NCI-H345 treated with DMSO at 0.1 percent for 48 hours (cell line): ENCODE measurements around the gene HOXD10.

Experiments used
- DNase-seq: peaks from one replicate; lab custom pipeline; 2025; ENCODE audit not compliant: unreplicated experiment; lab: John Stamatoyannopoulos, UW

The HOXD10 gene

DNA sequence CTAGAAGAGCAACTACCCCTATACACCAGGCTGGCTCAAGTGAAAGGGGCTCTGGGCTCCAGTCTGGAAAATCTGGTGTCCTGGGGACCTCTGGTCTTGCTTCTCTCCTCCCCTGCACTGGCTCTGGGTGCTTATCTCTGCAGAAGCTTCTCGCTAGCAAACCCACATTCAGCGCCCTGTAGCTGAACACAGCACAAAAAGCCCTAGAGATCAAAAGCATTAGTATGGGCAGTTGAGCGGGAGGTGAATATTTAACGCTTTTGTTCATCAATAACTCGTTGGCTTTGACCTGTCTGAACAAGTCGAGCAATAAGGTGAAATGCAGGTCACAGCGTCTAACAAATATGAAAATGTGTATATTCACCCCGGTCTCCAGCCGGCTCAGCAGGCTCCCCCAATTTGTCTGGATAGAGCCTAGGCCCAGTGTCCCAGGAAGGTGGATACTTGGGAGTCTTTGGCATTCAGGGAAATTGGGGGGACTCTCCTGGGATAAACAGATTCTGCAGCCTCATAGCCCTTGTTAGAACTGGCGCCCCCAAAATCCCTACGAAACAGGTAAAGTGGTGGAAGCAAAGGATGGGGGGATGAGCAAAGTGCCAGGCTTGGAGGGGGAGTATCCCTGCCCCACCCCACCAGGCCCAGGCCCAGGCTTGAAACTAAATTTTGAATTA is 32.3 kb downstream of the HOXD10 start:
- DNase-seq: no peak

DNA sequence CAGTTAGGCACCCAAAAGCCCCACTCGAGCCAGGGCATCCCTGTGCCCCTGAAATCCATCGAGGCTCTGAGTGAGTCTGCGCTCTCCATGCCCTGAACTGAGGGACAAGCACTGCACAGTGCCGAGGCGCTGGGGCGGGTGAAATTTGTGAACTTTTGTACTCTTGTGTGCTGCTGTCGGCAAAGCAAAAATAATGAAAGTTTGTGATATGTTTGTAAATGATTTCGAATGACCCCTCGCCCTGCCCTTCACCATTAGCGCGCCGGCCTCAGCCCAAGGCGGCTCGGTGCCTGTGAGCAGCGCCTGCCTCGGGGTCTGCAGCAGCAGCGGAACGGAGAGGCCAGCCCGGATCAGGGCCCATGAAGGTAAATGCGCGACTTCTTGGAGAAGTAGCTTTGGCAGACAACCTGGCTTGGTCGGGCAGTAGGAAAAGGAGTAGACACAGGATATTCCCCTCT is 32.9 kb downstream of the HOXD10 start:
- no peak for DNase-seq

DNA sequence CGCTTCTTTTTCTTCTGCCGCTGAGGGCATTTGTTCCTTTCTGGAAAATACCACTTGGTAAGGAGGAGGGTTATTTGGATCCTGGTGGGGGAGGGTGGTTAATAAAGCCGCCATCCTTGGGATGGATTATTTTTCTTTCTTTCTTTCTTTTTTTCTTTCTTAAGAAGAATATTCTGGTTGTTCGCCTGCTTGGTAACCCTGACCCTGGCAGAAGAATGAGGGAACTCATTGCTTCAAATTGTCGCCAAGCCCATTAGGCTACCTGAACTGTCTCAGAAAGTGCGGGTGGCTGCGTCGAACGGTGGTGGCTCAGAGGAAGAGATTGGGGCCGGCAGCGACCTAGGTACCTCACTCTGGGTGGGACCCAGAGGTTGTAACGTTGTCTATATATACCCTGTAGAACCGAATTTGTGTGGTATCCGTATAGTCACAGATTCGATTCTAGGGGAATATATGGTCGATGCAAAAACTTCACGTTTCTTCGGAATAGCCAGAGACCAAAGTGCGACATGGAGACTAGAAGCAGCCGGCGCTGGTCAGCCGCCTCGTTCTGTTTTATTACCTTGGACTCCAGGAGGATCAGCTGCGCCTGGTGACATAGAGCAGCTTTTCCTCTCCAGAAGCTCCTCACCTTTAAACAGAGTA is 33.5 kb downstream of the HOXD10 start:
- no peak for DNase-seq

DNA sequence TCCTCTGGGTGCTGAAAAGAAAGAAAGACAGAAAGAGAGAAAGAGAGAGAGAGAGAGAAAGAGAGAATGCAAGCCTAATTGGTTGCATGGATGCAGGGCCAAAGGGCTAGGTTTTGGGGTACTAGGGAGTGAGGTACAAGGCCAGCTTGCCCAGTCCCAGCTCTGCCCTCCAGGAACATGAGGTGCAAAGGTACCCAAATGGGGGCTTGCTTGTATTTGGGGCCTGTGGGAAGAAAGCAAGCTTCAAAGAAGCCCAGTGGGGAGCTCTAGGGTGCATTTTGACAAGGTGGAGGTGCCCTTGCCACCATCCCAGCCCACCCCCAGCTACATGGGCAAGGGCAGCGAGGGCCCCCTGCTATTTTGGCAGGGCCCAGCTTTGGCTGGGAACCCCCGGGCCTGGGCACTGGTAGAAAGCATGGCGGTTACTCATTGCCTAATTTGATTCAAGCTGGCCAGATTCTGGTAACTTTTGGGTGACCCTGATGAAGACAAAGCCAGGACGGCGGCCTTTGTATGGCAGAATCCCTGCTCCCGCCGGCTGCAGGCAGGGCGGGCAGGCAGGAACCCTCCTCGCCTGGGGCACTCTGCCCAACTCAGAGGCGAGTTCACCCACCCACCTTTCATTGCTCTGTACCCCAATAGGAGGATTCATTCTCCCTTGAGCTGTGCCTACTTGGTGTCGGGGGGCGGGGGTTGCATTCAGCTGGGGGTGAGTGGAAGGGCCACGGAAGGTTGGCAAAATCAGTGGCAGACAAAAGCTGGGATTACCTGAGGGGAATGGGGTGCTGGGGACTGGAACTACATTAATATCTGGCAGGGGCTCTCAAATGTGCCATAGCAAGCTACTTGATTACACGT is 34.2 kb downstream of the HOXD10 start:
- no peak for DNase-seq

DNA sequence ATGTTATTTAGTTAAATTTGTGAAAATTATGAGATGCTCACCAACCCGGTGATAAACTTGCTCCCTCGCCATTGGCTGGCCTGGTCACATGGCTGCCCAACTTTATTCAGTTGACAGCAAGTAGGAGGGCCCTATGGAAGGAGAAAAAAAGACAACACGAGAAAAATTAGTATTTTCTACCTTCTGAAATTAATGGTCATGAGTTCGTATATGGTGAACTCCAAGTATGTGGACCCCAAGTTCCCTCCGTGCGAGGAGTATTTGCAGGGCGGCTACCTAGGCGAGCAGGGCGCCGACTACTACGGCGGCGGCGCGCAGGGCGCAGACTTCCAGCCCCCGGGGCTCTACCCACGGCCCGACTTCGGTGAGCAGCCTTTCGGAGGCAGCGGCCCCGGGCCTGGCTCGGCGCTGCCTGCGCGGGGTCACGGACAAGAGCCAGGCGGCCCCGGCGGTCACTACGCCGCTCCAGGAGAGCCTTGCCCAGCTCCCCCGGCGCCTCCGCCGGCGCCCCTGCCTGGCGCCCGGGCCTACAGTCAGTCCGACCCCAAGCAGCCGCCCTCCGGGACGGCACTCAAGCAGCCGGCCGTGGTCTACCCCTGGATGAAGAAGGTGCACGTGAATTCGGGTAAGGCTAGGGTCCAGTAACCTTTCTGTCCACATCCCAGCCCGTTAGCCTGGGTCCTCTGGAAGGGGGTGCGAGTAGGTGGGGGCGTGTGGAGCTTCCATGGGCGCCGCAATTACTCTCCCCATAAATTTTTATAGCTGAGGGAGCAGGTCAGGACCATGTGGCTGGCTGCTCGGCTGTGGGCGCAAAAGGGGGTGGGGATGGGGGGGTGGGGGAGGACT is 35.1 kb downstream of the HOXD10 start, which contains the start of gene HOXD4:
HOXD4 (plus strand) TSS at position 109 of the 846 bp plus-strand sequence; CDS start at position 193, 84 bp downstream.
- DNase-seq: peak; percentile 29

DNA sequence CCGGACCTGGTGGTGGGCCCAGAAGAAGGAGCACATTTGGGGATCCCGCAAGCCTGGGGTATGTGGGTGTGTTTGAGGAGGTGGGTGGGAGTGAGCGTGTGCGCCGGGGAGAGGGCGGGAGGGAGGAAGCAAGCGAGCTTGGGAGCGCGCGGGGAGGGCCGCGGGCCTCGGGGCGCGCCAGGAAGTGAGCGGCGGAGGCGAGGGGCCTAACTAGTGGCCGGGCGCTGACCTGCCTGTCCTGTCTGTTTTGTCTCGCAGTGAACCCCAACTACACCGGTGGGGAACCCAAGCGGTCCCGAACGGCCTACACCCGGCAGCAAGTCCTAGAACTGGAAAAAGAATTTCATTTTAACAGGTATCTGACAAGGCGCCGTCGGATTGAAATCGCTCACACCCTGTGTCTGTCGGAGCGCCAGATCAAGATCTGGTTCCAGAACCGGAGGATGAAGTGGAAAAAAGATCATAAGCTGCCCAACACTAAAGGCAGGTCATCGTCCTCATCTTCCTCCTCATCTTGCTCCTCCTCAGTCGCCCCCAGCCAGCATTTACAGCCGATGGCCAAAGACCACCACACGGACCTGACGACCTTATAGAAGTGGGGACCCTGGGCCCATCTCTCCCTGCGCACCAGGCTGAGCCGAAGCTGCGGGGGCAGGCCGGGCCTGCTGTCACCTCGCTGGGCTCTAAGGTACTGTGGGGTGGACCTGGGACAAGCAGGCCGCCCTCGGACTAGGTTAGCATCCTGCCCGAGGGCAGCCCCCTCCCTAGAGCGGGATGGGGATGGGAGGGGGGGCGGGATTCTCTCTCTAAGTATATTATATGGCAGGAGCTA is 36.0 kb downstream of the HOXD10 start:
- DNase-seq: no peak

DNA sequence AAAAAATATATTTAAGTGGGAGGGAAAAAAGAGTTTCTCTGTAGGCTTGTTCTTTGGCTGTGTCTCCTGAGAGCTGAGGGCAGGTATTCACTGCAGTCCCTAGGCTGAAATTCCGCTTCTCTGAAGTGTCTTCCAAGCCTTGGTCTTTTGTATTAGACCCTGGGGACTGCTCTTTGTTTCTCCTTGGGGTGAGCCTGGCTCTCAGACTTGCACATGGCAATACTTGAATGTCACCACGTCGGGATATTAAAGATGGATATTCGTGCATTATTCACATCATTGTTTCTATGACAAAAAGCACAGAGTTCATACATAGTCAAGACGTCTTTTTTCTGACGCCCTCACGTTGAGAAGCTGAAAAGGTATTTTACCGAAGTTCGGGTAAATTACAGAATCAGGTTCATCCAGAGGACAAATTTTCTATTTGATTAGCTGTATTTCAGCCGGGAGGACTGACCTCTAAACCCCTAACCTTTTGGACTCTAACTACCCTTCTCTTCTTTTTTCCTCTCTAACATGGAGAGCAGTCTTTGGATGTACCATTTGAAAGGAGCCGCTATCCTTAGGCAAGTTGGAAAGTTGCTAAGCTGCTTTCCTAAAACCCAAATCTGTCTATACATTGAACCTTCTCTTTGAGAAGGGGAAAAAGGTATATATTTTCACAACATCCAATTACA is 38.1 kb downstream of the HOXD10 start:
- no peak for DNase-seq

DNA sequence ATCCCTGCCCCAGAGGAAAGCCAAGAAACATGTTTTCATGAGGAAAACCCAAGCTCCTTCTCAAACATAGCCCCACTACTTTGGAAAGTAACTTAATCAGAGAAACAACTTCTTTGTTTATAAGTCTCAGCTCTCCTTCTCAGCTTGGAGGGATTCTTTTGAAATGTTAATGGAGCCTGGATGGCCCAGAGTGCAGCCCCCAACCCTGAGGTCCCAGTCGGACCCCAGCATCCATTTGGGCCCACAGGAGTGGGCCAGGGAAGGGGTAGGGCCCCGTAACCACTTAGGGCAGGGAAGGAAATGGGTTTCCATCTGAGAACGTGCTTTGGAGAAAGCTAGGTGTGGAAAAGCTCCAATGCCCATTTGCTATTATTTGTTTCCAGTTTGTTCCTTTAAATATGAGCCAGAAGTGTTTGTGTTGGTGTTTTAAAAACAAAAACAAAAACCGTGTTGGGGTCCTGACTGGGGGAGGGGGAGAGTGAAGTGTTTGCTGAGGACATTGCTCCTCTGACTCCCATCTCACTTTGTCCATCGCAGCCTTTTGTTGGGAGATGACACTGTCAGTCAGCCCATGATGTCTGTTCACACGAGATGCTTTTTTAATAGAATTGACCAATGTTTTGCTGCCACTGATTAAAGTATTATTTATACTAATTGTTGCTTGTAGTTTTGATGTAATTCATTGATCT is 38.9 kb downstream of the HOXD10 start:
- no peak for DNase-seq

DNA sequence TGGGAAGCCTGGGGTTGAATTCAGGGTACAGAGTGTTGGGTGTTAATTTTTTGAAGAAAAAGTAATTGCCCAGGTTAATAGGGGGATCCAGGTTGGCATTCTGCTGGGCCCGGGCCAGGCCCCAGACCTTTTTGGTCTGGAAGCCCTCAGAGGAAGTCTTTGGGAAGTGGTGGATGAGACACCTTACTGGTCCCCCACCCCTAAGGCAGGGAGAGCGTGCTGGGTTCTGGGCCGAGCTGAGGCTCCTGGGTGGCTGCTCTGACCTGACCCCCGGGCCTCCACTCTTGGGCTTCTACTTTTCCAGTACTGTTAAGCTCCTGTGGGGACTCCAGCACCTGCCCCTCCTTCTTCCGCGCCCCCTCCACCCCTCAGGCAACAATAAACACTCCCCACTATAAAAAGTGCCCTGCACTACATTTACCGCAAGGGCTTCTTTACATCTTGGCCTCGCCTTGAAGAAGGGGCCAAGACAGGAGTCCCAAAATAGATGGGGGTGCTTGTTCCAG is 39.8 kb downstream of the HOXD10 start:
- no peak for DNase-seq

DNA sequence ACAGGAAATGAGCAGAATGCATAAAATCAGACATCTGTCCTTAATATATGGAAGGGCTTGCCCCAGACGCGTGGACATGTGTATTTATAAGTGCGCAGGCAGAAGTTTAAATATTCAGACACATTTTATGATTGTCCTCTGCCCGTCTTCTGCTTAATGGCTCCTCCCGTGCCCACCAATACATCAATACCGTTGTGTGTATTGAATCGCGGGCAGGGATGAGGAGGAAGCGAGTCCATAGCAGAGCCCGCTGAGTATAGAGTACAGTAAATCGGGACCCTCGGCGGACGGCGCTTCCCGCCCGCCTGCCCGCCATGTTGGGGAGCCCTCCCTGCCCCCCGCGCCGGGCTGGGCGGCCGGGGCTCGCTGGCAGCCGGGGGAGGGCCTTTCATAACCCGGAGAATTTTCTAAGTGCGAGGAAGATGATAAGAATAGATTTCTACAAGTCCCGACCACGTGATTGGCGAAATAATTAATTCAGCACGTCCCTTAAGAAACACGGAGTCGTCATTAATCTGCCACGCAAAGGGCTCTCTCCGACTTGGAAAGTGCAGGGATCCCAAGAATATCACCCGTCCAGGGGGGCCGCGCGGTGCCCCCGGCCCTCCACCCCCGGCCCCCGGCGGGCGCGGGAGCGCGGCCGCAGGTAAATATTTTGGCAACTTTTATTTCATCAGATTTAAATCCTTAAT is 40.4 kb downstream of the HOXD10 start, which contains the start of gene HOXD3:
HOXD3 (plus strand) TSS at position 501 of the 692 bp plus-strand sequence. CDS start 11,808 bp downstream, outside the sequence.
- DNase-seq: no peak

DNA sequence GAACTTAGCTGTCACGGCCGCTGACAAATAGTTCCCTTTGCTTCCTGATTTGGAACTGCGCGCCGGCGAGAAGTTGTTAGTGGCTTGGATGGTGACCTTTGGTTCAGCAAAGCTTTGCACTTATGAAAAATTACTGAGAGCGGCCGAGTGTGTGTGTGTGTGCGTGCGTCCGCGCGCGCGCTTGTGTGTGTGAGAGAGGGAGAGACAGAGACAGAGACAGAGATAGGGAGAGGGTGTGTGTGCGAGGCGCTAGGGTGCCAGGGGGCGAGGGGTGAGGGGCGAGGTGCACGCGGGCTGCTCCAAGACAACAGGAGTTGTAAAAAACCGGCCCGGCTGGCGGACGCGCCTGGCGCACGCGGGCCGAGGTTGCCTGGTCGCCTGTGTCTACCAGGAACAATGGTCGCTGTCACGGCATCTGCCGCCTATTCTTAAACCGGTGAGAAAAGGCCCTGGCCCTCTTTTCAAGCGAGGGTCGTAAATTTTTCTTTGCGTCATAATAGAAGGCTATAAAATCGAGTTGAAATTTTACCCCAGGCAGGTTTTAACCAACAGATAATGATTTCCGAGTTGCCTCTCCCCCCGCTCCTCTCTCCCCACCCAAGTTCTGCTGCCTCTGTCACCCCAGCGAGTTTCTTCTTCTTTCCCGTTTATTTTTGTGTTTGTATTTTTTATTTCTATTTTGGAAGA is 41.1 kb downstream of the HOXD10 start:
- peak; percentile 52 for DNase-seq

DNA sequence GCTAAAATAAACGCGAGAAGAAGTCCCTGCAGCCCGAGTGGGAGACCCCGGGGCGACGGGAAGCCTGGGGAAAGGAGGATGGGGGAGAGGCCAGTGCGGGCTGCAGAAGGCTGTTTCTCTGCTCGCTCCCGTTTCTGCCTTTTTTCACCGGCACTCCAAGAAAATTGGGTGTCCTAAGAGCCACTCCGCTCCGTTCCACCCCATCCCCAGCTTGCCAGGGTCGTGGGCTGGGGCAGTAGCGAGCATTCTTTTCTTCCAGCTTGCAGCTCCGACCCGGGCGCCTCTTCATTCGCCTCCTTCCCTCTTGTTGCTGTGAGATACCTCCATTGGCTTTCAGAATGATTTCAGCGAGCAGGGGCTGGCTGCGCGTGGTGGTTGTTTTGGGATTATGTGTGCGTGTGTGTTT is 41.6 kb downstream of the HOXD10 start:
- peak; percentile 59 for DNase-seq

DNA sequence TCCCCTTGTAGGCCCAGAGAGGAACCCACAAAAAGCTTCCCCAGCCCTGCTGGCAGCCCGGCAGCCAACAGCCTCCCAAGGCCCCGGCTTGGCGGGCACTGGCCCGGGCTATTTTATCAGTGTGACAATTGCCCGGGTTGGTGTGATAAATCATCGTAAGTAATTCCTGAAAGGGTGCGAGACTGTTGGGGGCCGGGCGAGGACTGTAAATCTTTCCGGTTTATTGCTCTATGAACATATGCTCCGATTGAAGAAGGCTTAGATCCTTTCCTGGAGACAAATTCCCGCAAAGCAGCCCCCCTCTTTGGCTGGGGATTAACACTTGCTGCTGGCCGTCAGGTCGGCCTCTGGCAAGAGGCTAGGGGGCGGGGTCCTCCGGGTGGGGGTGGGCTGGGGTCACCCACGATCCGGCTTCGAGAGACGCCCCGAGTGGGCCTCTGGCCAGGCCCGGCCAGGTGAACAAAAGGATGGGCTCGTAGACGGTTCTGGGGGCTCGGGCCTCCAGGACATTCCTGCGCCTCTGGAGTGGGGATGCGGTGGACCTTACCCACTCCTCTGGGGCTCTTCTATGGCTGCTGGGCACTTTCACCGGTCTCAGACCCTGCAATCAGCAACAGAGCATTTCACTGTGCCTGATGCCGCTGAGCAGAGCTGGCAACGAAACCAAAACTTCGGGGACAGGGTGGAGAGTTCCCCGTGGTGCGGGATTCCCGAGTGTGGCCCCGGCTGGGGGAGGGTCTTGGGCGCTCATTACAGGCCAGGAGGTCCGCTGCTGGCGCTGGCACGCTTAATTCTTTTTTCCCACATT is 42.5 kb downstream of the HOXD10 start:
- DNase-seq: no peak

DNA sequence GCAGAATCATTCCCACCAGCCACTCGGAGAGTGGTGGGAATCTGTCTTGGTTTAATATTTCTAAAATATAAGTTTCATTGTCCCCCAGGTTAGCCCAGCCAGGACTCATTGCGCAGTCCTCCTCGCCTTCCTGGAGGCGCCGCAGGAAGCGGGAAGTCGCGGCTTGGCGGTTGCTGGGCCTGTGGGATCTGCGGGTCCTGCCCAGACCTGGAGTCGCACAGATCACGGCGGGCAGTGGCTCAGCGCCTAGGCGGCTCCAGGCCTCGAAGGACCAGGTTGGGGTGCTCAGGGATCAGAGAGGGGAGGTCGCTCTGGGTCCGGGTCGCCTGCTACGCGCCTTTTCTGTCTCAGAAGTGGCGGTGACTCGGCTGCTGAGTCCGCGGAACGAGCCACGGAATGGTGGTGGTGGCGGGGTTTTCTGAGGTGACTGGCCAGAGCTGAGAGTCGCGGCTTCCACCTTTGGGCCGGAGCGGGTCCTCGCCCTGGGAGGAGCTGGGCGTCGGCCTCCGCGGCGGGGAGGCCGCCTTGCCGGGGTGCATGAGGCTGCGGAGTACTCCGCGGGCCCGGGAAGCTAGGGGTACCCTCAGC is 43.2 kb downstream of the HOXD10 start:
- no peak for DNase-seq

DNA sequence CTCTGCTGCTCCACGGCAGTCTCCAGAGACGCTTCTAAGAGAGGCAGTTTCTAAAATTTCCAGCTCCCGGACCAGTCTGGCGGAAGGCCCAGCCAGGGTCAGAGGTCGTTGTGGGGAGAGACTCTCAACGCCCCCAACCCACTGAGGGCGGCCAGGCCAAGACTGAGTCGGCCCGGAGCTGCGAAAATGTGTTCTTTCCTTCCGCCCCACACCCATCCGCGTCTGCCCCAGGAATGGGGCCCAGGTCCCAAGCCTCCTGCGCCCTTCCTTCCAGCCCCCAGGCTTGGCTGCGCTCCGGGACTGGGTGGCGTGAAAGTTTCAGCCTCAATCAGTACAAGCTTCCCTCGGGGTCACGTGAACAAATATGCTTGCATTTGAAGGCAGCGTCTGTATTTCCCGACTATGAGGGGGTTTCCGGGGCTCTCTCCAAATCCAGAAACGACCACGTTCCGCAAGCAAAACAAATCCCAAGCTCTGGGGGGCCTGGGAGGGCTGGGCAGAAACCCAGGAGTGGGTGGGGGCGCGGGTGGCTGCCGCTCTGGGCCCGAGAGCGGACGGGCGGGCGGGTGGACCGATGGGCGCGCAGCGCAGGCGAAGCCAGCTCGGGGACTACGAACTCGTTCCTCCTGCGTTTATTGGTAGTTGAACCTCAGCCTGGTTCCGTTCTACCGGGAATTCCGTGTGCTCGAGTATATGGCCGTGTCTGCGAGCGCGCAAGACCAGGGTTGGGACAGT is 43.8 kb downstream of the HOXD10 start:
- DNase-seq: no peak
